Stimulated activated CD4-positive, alpha-beta T cell treated with anti-CD3 and anti-CD28 coated beads, TNF-alpha, amount 100 ng/mL, for 24 hours (primary cell): ENCODE results near the gene TRPM3.

Experiments
- DNase-seq, 3 experiments: peaks; one replicate each; pipeline ENCODE4 v3.0.0-alpha.2; 2020; ENCODE audit warnings: low read depth in 3 of 3

TRPM3 gene

GRCh38 chr9:71097671-71098070 lies 23.8 kb downstream of the TRPM3 start:
- DNase-seq: no peak

- DNase-seq: no peak
Observed at GRCh38 chr9:71096421-71097108, 24.9 kb downstream of the TRPM3 start.

GRCh38 chr9:71094708-71095251 lies 26.6 kb downstream of the TRPM3 start:
- DNase-seq: no peak

GRCh38 chr9:71090896-71091295 lies 30.5 kb downstream of the TRPM3 start:
- no peak for DNase-seq

GRCh38 chr9:71079451-71079850 lies 42.0 kb downstream of the TRPM3 start:
- no peak for DNase-seq

- DNase-seq: no peak
Observed at GRCh38 chr9:71076096-71076495, 45.3 kb downstream of the TRPM3 start.

- DNase-seq: no peak
Observed at GRCh38 chr9:71073494-71073893, 47.9 kb downstream of the TRPM3 start.

GRCh38 chr9:71072587-71072986 lies 48.8 kb downstream of the TRPM3 start:
- no peak for DNase-seq

- no peak for DNase-seq
Observed at GRCh38 chr9:71071633-71072032, 49.8 kb downstream of the TRPM3 start.

- no peak for DNase-seq
Observed at GRCh38 chr9:71058660-71059059, 62.8 kb downstream of the TRPM3 start.

GRCh38 chr9:71052287-71052686 lies 69.1 kb downstream of the TRPM3 start:
- DNase-seq: no peak

- no peak for DNase-seq
Observed at GRCh38 chr9:71048280-71048679, 73.1 kb downstream of the TRPM3 start.

- no peak for DNase-seq
Observed at GRCh38 chr9:71042448-71042990, 78.9 kb downstream of the TRPM3 start.

GRCh38 chr9:71037521-71037920 lies 83.9 kb downstream of the TRPM3 start:
- no peak for DNase-seq

- no peak for DNase-seq
Observed at GRCh38 chr9:71036501-71036900, 84.9 kb downstream of the TRPM3 start.

GRCh38 chr9:71032779-71033178 lies 88.6 kb downstream of the TRPM3 start:
- no peak for DNase-seq

GRCh38 chr9:71025728-71026127 lies 95.7 kb downstream of the TRPM3 start:
- no peak for DNase-seq

GRCh38 chr9:71025201-71025600 lies 96.2 kb downstream of the TRPM3 start:
- DNase-seq: no peak

- DNase-seq: no peak
Observed at GRCh38 chr9:71010258-71010657, 111.2 kb downstream of the TRPM3 start.

- no peak for DNase-seq
Observed at GRCh38 chr9:71005456-71005855, 116.0 kb downstream of the TRPM3 start.

- no peak for DNase-seq
Observed at GRCh38 chr9:71004196-71004595, 117.2 kb downstream of the TRPM3 start.

GRCh38 chr9:71003346-71003745 lies 118.1 kb downstream of the TRPM3 start:
- no peak for DNase-seq

- DNase-seq: no peak
Observed at GRCh38 chr9:71001780-71002386, 119.5 kb downstream of the TRPM3 start.
